Measurements from ENCODE around the gene TEX9. TPM values are rescaled to one million over a fixed set of nuclear protein-coding genes. Genes with fewer than 3 reads are reported as not detected.

Gene TEX9
- total RNA-seq, 2 experiments from 2014 or later, result 1.6 TPM

Other genes with a start within 250 kb of the TEX9 start
- gene RFX7, start 121.5 kb upstream of the TEX9 start, total RNA-seq, result 10 to 100 TPM; 28.6 to 30.5 TPM
- 1 to 10 TPM in 1 of 2 experiments, under 1 TPM in 1; 0.70 to 1.4 TPM for gene MNS1, start 99.7 kb downstream of the TEX9 start, total RNA-seq

All from activated naive CD8-positive, alpha-beta T cell treated with anti-CD3 and anti-CD28 coated beads for 36 hours (primary cell).